Measurements from ENCODE around the gene MYOZ2.

Gene MYOZ2

GRCh38 chr4:119237201-119237600 lies 101.6 kb downstream of the MYOZ2 start:
- Histone ChIP-seq H3K27me3 (ENCODE audit: control insufficient read depth, insufficient read depth, low read length) (no peaks in the 10 kb centered on the region), H3K9ac (ENCODE audit: low read depth, low read length) (no peak overlapping the region), H3K4me1 (ENCODE audit: control insufficient read depth, insufficient read depth, low read length) (peaks cover 41% of the 10 kb centered on the region), H3K36me3 (ENCODE audit: control insufficient read depth, insufficient read depth, low read length) (peaks cover 19% of the 10 kb centered on the region), H3K9me3 (ENCODE audit: control insufficient read depth, insufficient read depth, low read length) (no peaks in the 10 kb centered on the region), H3K27ac (ENCODE audit: low read depth, low read length) (no peak overlapping the region), H3K4me3 (ENCODE audit: low read depth, low read length) (no peak overlapping the region)

Data from HUES48 (cell line).